ENCODE results near the gene ANKRD44.

GRCh38 chr2:196959281-196959680, 351.3 kb downstream of the ANKRD44 start:
- no peak for TF ChIP-seq CTCF (conservative IDR thresholded peaks at IDR 0.05 in 1 of 2, IDR thresholded peaks at IDR 0.05 in 1 of 2; ENCODE audit: extremely low read depth in 1 of 2, insufficient read depth in 1 of 2, low read depth in 1 of 2, low read length in 2 of 2)
- TF ChIP-seq EZH2 (IDR thresholded peaks at IDR 0.05; ENCODE audit: borderline replicate concordance, low read length), result no peak

Data from mammary epithelial cell (primary cell).